Kidney (tissue), 14 donors: ENCODE results near the gene PALLD. TPM values are rescaled to one million over a fixed set of nuclear protein-coding genes. Genes with fewer than 3 reads are reported as not detected.
A peak's percentile ranks its signal among the peaks of the same experiment; 100 is the strongest.

Experiments used
- DNase-seq, 5 donors: peaks; one replicate each; pipeline ENCODE4 v3.0.0-alpha.2; 2013 to 2020
- FAIRE-seq: peaks from 2 replicates; lab custom pipeline; 2012; peaks lifted over from hg19 to GRCh38; lab: Jason Lieb, UNC
- H3K27ac ChIP-seq, 2 donors: one replicate each; pipeline ENCODE4 v1.7.0; 2013; ENCODE audit warnings: low read depth in 2 of 2, low read length in 2 of 2, inconsistent platforms in 1 of 2
- H3K27me3 ChIP-seq: one replicate; pipeline ENCODE4 v1.7.1; 2013; ENCODE audit warnings: low read length, inconsistent platforms; ENCODE audit not compliant: control insufficient read depth, insufficient read depth
- H3K36me3 ChIP-seq, 3 donors: one replicate each; pipeline versions ENCODE4 v1.7.0 to v1.7.1; 2013; ENCODE audit warnings: low read length in 3 of 3, control low read depth in 1 of 3, inconsistent platforms in 1 of 3; ENCODE audit not compliant: insufficient read depth in 3 of 3, control insufficient read depth in 2 of 3
- H3K4me1 ChIP-seq, 3 donors: one replicate each; pipeline versions ENCODE4 v1.7.0 to v1.7.1; 2013; ENCODE audit warnings: low read length in 3 of 3, inconsistent platforms in 1 of 3, low read depth in 1 of 3; ENCODE audit not compliant: control insufficient read depth in 2 of 3, insufficient read depth in 2 of 3
- H3K4me3 ChIP-seq, 3 donors: one replicate each; pipeline versions ENCODE4 v1.7.0 to v1.8.1; 2013; ENCODE audit warnings: low read length in 3 of 3, control low read depth in 1 of 3, inconsistent platforms in 1 of 3
- H3K9ac ChIP-seq, 3 donors: one replicate each; pipeline versions ENCODE4 v1.7.0 to v1.7.1; 2013; ENCODE audit warnings: low read length in 3 of 3, control low read depth in 1 of 3, inconsistent platforms in 1 of 3
- H3K9me3 ChIP-seq, 3 donors: one replicate each; pipeline versions ENCODE4 v1.7.0 to v1.7.1; 2013; ENCODE audit warnings: low read length in 3 of 3, control low read depth in 1 of 3, inconsistent platforms in 1 of 3; ENCODE audit not compliant: control insufficient read depth in 2 of 3, insufficient read depth in 1 of 3
- CTCF ChIP-seq: IDR thresholded peaks from 3 replicates; pipeline ENCODE4 v1.5.1; 2012; ENCODE audit warnings: mild to moderate bottlenecking, moderate library complexity, borderline replicate concordance; ENCODE audit not compliant: insufficient read depth; ENCODE audit errors: extremely low read depth
- intact Hi-C: fragments of 100-400 bp; cut with DNase I; formaldehyde crosslinking; loops from one replicate; pipeline ENCODE4 v1.11.1; 2022
- polyA plus RNA-seq: library from polyadenylated mRNA; stranded (reverse); fragments of 350-450 nt; fragmentation: Illumina TruSeq; extraction: RNeasy Lipid Tissue Mini Kit (QIAGEN cat#74804); gene quantifications from one replicate; pipeline ENCODE4 v1.2.3, GENCODE V29; 2014; ENCODE audit warnings: low read depth, low replicate concordance; ENCODE audit not compliant: insufficient read depth
- total RNA-seq: library from RNA; stranded (reverse); fragmentation: NEBNext Ultra II Directional; extraction: Animal tissue kit (Norgen Biotek cat#: 25700); gene quantifications from one replicate; pipeline ENCODE4 v1.2.1, GENCODE V29; 2021
- donor health status: control.
- donor health status: control.
- donor health status: control.
- donor health status: control.
- donor health status: control.
- donor health status: DM: yes; HTN: yes; CAD: no.
- donor health status: Normal renal cell carcinoma (clear cell type).

PALLD gene
- total and polyA plus RNA-seq, 2 donors from 2014 or later: 43.4 to 120 TPM

GRCh38 chr4:168853770-168854169, 356.9 kb downstream of the PALLD start:
- Histone ChIP-seq H3K4me1 (peaks cover 0 to 4% (median 2%) of the 10 kb centered on the region in 3 donors), H3K36me3 (no peaks in the 10 kb centered on the region), H3K27me3 (no peaks in the 10 kb centered on the region), H3K4me3 (no peak overlapping the region), H3K9me3 (no peaks in the 10 kb centered on the region), H3K27ac (no peak overlapping the region), H3K9ac (no peak overlapping the region)
- DNase-seq: no peak
- intact Hi-C loops: no loop called here
- no peak for TF ChIP-seq CTCF
- no peak for FAIRE-seq

GRCh38 chr4:168854350-168854921, 357.6 kb downstream of the PALLD start:
- Histone ChIP-seq H3K27me3 (no peaks in the 10 kb centered on the region), H3K4me1 (peaks cover 0 to 7% (median 2%) of the 10 kb centered on the region in 3 donors), H3K9me3 (no peaks in the 10 kb centered on the region), H3K36me3 (no peaks in the 10 kb centered on the region), H3K27ac (peak overlapping the region in 1 of 2 donors; percentile 24), H3K4me3 (no peak overlapping the region), H3K9ac (no peak overlapping the region)
- TF ChIP-seq CTCF: no peak
- DNase-seq (no peak), FAIRE-seq (no peak)
- intact Hi-C loops: no loop called here

GRCh38 chr4:168856312-168856711, 359.5 kb downstream of the PALLD start:
- H3K9ac ChIP-seq: no peak overlapping the region
- TF ChIP-seq CTCF: no peak

More at GRCh38 chr4:168856312-168856711, 359.5 kb downstream of the PALLD start:
- intact Hi-C loops: no loop called here
- H3K4me3 ChIP-seq: no peak overlapping the region
- H3K9me3 ChIP-seq: no peaks in the 10 kb centered on the region
- FAIRE-seq (no peak), DNase-seq (peak in 1 of 5 donors; percentile 42)
- no peaks in the 10 kb centered on the region for H3K27me3 ChIP-seq
- no peak overlapping the region for H3K27ac ChIP-seq
- H3K36me3 ChIP-seq: no peaks in the 10 kb centered on the region
- H3K4me1 ChIP-seq: peaks cover 0 to 3% (median 2%) of the 10 kb centered on the region in 3 donors
